ENCODE measurements around the gene TLCD4.

The TLCD4 gene

DNA sequence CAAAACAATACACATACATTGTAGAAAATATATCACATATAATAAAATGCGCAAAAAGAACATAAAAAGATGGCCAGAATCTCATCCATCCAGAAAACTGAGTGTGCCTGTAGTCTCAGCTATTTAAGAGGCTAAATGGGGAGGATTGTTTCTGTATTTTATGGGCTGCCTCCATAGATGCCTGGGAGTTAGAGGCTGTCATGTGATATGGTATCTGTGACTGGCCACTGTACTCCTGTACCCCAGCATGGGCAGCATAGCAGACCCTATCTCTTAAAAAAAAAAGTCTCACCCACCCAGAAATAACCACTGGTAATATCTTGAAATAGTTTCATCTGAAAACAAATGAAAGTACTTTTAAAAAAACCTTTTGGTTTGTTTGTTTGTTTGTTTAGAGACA lies 3.5 kb upstream of the TLCD4 start:
- TF ChIP-seq, protein P1, sequence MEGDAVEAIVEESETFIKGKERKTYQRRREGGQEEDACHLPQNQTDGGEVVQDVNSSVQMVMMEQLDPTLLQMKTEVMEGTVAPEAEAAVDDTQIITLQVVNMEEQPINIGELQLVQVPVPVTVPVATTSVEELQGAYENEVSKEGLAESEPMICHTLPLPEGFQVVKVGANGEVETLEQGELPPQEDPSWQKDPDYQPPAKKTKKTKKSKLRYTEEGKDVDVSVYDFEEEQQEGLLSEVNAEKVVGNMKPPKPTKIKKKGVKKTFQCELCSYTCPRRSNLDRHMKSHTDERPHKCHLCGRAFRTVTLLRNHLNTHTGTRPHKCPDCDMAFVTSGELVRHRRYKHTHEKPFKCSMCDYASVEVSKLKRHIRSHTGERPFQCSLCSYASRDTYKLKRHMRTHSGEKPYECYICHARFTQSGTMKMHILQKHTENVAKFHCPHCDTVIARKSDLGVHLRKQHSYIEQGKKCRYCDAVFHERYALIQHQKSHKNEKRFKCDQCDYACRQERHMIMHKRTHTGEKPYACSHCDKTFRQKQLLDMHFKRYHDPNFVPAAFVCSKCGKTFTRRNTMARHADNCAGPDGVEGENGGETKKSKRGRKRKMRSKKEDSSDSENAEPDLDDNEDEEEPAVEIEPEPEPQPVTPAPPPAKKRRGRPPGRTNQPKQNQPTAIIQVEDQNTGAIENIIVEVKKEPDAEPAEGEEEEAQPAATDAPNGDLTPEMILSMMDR (IDR thresholded peaks at IDR 0.05), result no peak
- no peak overlapping the region for H3K4me3 ChIP-seq (ENCODE audit: low read depth in 1 of 2, low read length in 1 of 2)

DNA sequence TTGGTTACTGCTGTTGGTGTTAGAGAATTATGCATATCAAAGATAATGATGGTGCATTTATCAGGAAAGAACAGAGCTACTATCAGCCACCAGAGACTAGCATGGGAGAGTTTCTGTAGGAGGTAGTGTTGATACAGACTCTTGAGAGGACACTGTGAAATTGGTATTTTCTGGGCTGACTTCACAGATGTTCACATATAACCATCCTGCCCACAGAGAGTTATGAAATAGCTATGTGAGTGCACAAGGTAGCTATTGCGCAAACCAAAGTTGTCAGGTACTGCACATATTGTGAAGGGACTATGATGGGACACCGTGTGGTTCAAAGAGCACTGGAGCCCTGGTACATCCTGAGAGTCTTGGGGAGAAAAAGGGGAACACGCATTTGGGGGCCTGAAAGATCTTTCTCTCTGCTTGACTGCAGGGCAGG lies 1.4 kb upstream of the TLCD4 start:
- TF ChIP-seq, protein P1 (IDR thresholded peaks at IDR 0.05), result no peak
- Histone ChIP-seq H3K27ac (peak overlapping the region; percentile 0), H3K27me3 (peaks cover 54% of the 10 kb centered on the region), H3K36me3 (no peaks in the 10 kb centered on the region), H3K4me3 (ENCODE audit: low read depth in 1 of 2, low read length in 1 of 2) (no peak overlapping the region), H3K9me3 (no peaks in the 10 kb centered on the region), H3K4me1 (ENCODE audit: control insufficient read depth in 1 of 2, insufficient read depth in 1 of 2, low read depth in 1 of 2, low read length in 1 of 2) (peaks cover 25 to 34% of the 10 kb centered on the region in 2 experiments)

More for the DNA sequence above, 3.5 kb upstream of the TLCD4 start:
- no peaks in the 10 kb centered on the region for H3K36me3 ChIP-seq
- no peak overlapping the region for H3K27ac ChIP-seq
- H3K9me3 ChIP-seq, result no peaks in the 10 kb centered on the region
- H3K4me1 ChIP-seq (ENCODE audit: control insufficient read depth in 1 of 2, insufficient read depth in 1 of 2, low read depth in 1 of 2, low read length in 1 of 2), result peaks cover 25 to 34% of the 10 kb centered on the region in 2 experiments
- peaks cover 44% of the 10 kb centered on the region for H3K27me3 ChIP-seq

DNA sequence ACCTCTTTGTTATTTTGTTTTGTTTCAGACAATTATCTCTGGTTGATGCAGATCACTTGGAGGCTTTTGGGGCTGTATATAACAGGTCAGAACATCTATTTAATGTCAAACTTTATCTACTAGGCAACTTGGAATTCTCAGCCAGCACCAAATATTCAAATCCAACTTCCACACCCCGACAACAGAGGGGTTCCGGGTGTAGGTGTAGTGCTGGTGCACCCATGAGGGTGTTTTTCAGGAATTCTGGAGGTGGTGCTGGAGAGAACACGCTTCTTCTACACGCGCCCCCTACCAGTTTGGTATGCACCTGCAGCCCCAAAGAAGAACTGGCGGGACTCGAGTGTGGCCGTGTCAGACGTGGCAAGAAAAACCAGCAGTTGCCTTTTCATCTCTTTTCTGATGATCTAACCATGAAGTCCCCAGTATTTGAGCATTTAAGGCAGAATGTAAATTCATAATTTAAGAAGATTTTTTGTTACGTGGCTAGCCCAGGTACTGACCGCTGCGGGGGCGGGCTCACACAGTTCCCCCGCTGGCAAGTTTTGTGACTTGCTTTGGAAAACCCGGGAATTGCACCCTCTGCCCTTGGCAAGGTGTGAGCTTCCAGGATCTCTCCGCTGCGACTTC lies 462 bp upstream of the TLCD4 start:
- peaks cover 25 to 34% of the 10 kb centered on the region in 2 experiments for H3K4me1 ChIP-seq (ENCODE audit: control insufficient read depth in 1 of 2, insufficient read depth in 1 of 2, low read depth in 1 of 2, low read length in 1 of 2)
- H3K4me3 ChIP-seq (ENCODE audit: low read depth in 1 of 2, low read length in 1 of 2), result peak overlapping the region; percentile 69 to 73
- TF ChIP-seq, protein P1 (IDR thresholded peaks at IDR 0.05), result peak; percentile 54
- H3K9me3 ChIP-seq, result no peaks in the 10 kb centered on the region
- peaks cover 54% of the 10 kb centered on the region for H3K27me3 ChIP-seq
- no peaks in the 10 kb centered on the region for H3K36me3 ChIP-seq
- peak overlapping the region; percentile 30 for H3K27ac ChIP-seq

- peak overlapping the region; percentile 69 to 73 for H3K4me3 ChIP-seq (ENCODE audit: low read depth in 1 of 2, low read length in 1 of 2)
Observed at GRCh38 chr1:95118067-95118499, 928 bp downstream of the TLCD4 start.

DNA sequence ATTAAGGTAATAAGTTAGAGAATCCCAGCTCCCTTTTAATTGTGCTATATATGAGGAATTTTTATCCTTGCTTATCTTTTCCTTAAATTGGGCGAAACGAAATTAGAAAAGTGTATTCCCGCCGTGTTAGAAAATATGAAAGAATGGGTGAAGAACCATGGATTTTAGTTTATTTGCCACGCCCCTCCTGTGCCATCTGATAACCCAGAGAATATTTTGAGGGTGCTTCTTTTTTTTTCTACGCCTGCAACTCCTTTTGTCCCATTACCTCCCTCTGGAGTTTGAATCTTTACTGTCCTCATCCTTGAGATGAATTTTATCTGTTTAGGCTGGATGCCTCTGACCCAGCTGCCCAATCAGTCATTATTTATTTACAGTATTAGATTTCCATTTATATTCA lies 1.6 kb downstream of the TLCD4 start:
- no peak overlapping the region for H3K4me3 ChIP-seq (ENCODE audit: low read depth in 1 of 2, low read length in 1 of 2)
- peaks cover 59% of the 10 kb centered on the region for H3K27me3 ChIP-seq
- TF ChIP-seq, protein P1 (IDR thresholded peaks at IDR 0.05), result no peak
- H3K27ac ChIP-seq, result no peak overlapping the region
- peaks cover 25 to 34% of the 10 kb centered on the region in 2 experiments for H3K4me1 ChIP-seq (ENCODE audit: control insufficient read depth in 1 of 2, insufficient read depth in 1 of 2, low read depth in 1 of 2, low read length in 1 of 2)
- no peaks in the 10 kb centered on the region for H3K36me3 ChIP-seq
- no peaks in the 10 kb centered on the region for H3K9me3 ChIP-seq

More at GRCh38 chr1:95118067-95118499, 928 bp downstream of the TLCD4 start:
- Histone ChIP-seq H3K27ac (no peak overlapping the region), H3K36me3 (no peaks in the 10 kb centered on the region), H3K27me3 (peaks cover 62% of the 10 kb centered on the region), H3K4me1 (ENCODE audit: control insufficient read depth in 1 of 2, insufficient read depth in 1 of 2, low read depth in 1 of 2, low read length in 1 of 2) (peaks cover 25 to 34% of the 10 kb centered on the region in 2 experiments), H3K9me3 (no peaks in the 10 kb centered on the region)
- TF ChIP-seq, protein P1 (IDR thresholded peaks at IDR 0.05), result no peak
